Aorta (tissue), 5 donors: Measurements from ENCODE around the gene PPP1R1B. TPM values are rescaled to one million over a fixed set of nuclear protein-coding genes. Genes with fewer than 3 reads are reported as not detected.

Experiments
- ATAC-seq: fragments of 200-7000 bp; cut with Tn5 transposase; one replicate; pipeline ENCODE4 v1.9.1; 2022; ENCODE audit warnings: moderate library complexity; ENCODE audit not compliant: low FRiP score
- DNase-seq, 2 donors: peaks; one replicate each; pipeline ENCODE4 v3.0.0-alpha.2; 2020
- H3K27ac ChIP-seq, 2 donors: one replicate each; pipeline ENCODE4 v1.5.1; 2013; ENCODE audit warnings: low read length in 2 of 2, mild to moderate bottlenecking in 2 of 2, moderate library complexity in 2 of 2, control low read depth in 1 of 2, inconsistent platforms in 1 of 2, low read depth in 1 of 2
- H3K27me3 ChIP-seq, 2 donors: one replicate each; pipeline ENCODE4 v1.6.1; 2013; ENCODE audit warnings: control low read depth in 1 of 2, low read length in 1 of 2, mild to moderate bottlenecking in 1 of 2, moderate library complexity in 1 of 2; ENCODE audit not compliant: insufficient read depth in 2 of 2, control insufficient read depth in 1 of 2
- H3K36me3 ChIP-seq, 2 donors: one replicate each; pipeline ENCODE4 v1.6.1; 2013; ENCODE audit warnings: control low read depth in 1 of 2, low read length in 1 of 2, mild to moderate bottlenecking in 1 of 2; ENCODE audit not compliant: insufficient read depth in 2 of 2, control insufficient read depth in 1 of 2
- H3K4me1 ChIP-seq, 2 donors: one replicate each; pipeline ENCODE4 v1.6.1; 2013; ENCODE audit warnings: low read length in 2 of 2, control low read depth in 1 of 2, mild to moderate bottlenecking in 1 of 2, moderate library complexity in 1 of 2; ENCODE audit not compliant: insufficient read depth in 2 of 2, control insufficient read depth in 1 of 2
- H3K4me3 ChIP-seq, 2 donors: one replicate each; pipeline ENCODE4 v1.5.1; 2013; ENCODE audit warnings: low read length in 2 of 2, control low read depth in 1 of 2, mild to moderate bottlenecking in 1 of 2
- H3K9me3 ChIP-seq: one replicate; pipeline ENCODE4 v1.6.1; 2013; ENCODE audit warnings: mild to moderate bottlenecking, low read length; ENCODE audit not compliant: control insufficient read depth
- WGBS, 2 donors: extraction: QIAGEN DNeasy Blood & Tissue Kit; methylation state at CpG; one replicate each; pipeline ENCODE4 v1.1.7; 2013; 5-methylcytosine and 5-hydroxymethylcytosine counted together
- intact Hi-C, 2 donors: fragments of 100-400 bp; cut with DNase I; formaldehyde crosslinking; loops; one replicate each; pipeline versions ENCODE4 v1.14.2 to v1.15.0; 2022
- polyA plus RNA-seq, 2 donors: library from polyadenylated mRNA; stranded (reverse); fragments of 200-250 nt; gene quantifications; one replicate each; pipeline ENCODE4 v1.2.3, GENCODE V29; 2013
- total RNA-seq, 2 donors: library from RNA; stranded (reverse); fragmentation: NEBNext Ultra II Directional; extraction: Animal tissue kit (Norgen Biotek cat#: 25700); gene quantifications; one replicate each; pipeline ENCODE4 v1.2.1, GENCODE V29; 2021
- donor health status: healthy with polysubstance abuse.
- donor health status: Bipolar disorder and iron deficiency.
- donor health status: DM: no; HTN: no; CAD: no.
- donor health status: DM: no; HTN: no; CAD: no.
- donor health status: DM: yes; HTN: yes; CAD: no.

The PPP1R1B gene
- total and polyA plus RNA-seq, 4 donors, result 1.0 to 13.5 (median 2.5) TPM; not detected in 1

- intact Hi-C loops, result loop anchor here in 1 of 2 donors (5.0 kb wide), 1 partner anchor 55 kb away; the partner anchor contains the start of gene MIEN1
- no peak overlapping the region for H3K4me3 ChIP-seq
- peak; percentile 79 for ATAC-seq
These were observed 51.0 kb downstream of the PPP1R1B start for GRCh38 chr17:39677542-39678339.

GRCh38 chr17:39678340-39679116, 51.8 kb downstream of the PPP1R1B start:
- no peak for ATAC-seq
- WGBS, 2 donors, result 68 to 75% methylated on average over 13 of the region's 13 CpGs
- no peaks in the 10 kb centered on the region for H3K9me3 ChIP-seq
- H3K27me3 ChIP-seq, result no peaks in the 10 kb centered on the region
- intact Hi-C loops, result loop anchor here in 1 of 2 donors (5.0 kb wide), 1 partner anchor 54 kb away; the partner anchor contains the start of gene MIEN1
- peaks cover 0 to 3% of the 10 kb centered on the region in 2 donors for H3K4me1 ChIP-seq
- peak overlapping the region; percentile 50 to 85 for H3K27ac ChIP-seq
- H3K4me3 ChIP-seq, result no peak overlapping the region
- no peak for DNase-seq
- H3K36me3 ChIP-seq, result no peaks in the 10 kb centered on the region

More at GRCh38 chr17:39677542-39678339, 51.0 kb downstream of the PPP1R1B start:
- Histone ChIP-seq H3K27ac (peak overlapping the region; percentile 50 to 85), H3K4me1 (peaks cover 0 to 3% of the 10 kb centered on the region in 2 donors), H3K27me3 (no peaks in the 10 kb centered on the region), H3K9me3 (no peaks in the 10 kb centered on the region), H3K36me3 (no peaks in the 10 kb centered on the region)
- DNase-seq, result peak; percentile 89 to 94
- 2 to 9% methylated on average over 13 of the region's 13 CpGs for WGBS, 2 donors

GRCh38 chr17:39679521-39680192, 52.9 kb downstream of the PPP1R1B start:
- H3K4me1 ChIP-seq, result peaks cover 0 to 3% of the 10 kb centered on the region in 2 donors
- intact Hi-C loops, result loop anchor here in 1 of 2 donors (5.0 kb wide), 1 partner anchor 53 kb away; the partner anchor contains the start of gene MIEN1
- peak overlapping the region in 1 of 2 donors; percentile 72 for H3K27ac ChIP-seq
- no peak overlapping the region for H3K4me3 ChIP-seq
- ATAC-seq (no peak), DNase-seq (no peak)
- no peaks in the 10 kb centered on the region for H3K36me3 ChIP-seq
- no peaks in the 10 kb centered on the region for H3K27me3 ChIP-seq
- H3K9me3 ChIP-seq, result no peaks in the 10 kb centered on the region
- 41 to 45% methylated on average over 12 of the region's 12 CpGs for WGBS, 2 donors

- 89 to 93% methylated on average over 9 of the region's 9 CpGs for WGBS, 2 donors
- Histone ChIP-seq H3K36me3 (no peaks in the 10 kb centered on the region), H3K4me3 (no peak overlapping the region), H3K27ac (no peak overlapping the region), H3K27me3 (no peaks in the 10 kb centered on the region), H3K9me3 (no peaks in the 10 kb centered on the region), H3K4me1 (no peaks in the 10 kb centered on the region)
- ATAC-seq (no peak), DNase-seq (no peak)
- intact Hi-C loops, result no loop called here
These were observed 56.7 kb downstream of the PPP1R1B start for GRCh38 chr17:39683295-39683939.

GRCh38 chr17:39684369-39685192, 57.8 kb downstream of the PPP1R1B start:
- H3K4me1 ChIP-seq, result peaks cover 0 to 1% of the 10 kb centered on the region in 2 donors
- no peaks in the 10 kb centered on the region for H3K36me3 ChIP-seq
- no peak overlapping the region for H3K4me3 ChIP-seq
- no peaks in the 10 kb centered on the region for H3K9me3 ChIP-seq
- no peak for DNase-seq
- no peaks in the 10 kb centered on the region for H3K27me3 ChIP-seq
- no peak for ATAC-seq
- 91 to 92% methylated on average over 12 of the region's 12 CpGs for WGBS, 2 donors
- no peak overlapping the region for H3K27ac ChIP-seq
- intact Hi-C loops, result no loop called here

Other genes with a start within 250 kb of the PPP1R1B start
- gene FBXL20, start 225.3 kb upstream of the PPP1R1B start, total RNA-seq, result 10 to 100 TPM; 22.0 to 29.8 TPM
- 1 to 10 TPM; 2.9 to 4.1 TPM for gene FBXL20, start 225.3 kb upstream of the PPP1R1B start, polyA plus RNA-seq
- 10 to 100 TPM; 30.8 to 35.0 TPM for gene MED1, start 175.7 kb upstream of the PPP1R1B start, total RNA-seq
- 1 to 10 TPM; 4.4 to 7.8 TPM for gene MED1, start 175.7 kb upstream of the PPP1R1B start, polyA plus RNA-seq
- 10 to 100 TPM; 47.4 to 71.1 TPM for gene CDK12, start 165.5 kb upstream of the PPP1R1B start, total RNA-seq
- gene CDK12, start 165.5 kb upstream of the PPP1R1B start, polyA plus RNA-seq, result 1 to 10 TPM; 7.3 to 9.7 TPM
- not detected for gene NEUROD2, start 19.0 kb upstream of the PPP1R1B start, total RNA-seq
- gene NEUROD2, start 19.0 kb upstream of the PPP1R1B start, polyA plus RNA-seq, result not detected
- 10 to 100 TPM; 34.7 to 58.1 TPM for gene STARD3, start 10.2 kb downstream of the PPP1R1B start, total RNA-seq
- 10 to 100 TPM; 35.7 to 72.4 TPM for gene STARD3, start 10.2 kb downstream of the PPP1R1B start, polyA plus RNA-seq
- gene TCAP, start 38.4 kb downstream of the PPP1R1B start, total RNA-seq, result 1 to 10 TPM; 1.9 to 3.1 TPM
- gene TCAP, start 38.4 kb downstream of the PPP1R1B start, polyA plus RNA-seq, result 1 to 10 TPM; 4.0 to 9.3 TPM
- 1 to 10 TPM in 1 of 2 donors, under 1 TPM in 1; 0.75 to 1.5 TPM for gene PNMT, start 41.5 kb downstream of the PPP1R1B start, total RNA-seq
- gene PNMT, start 41.5 kb downstream of the PPP1R1B start, polyA plus RNA-seq, result 10 to 100 TPM in 1 of 2 donors, under 1 TPM in 1; 0.75 to 30.2 TPM
- 10 to 100 TPM; 21.9 to 22.0 TPM for gene PGAP3, start 61.1 kb downstream of the PPP1R1B start, total RNA-seq
- gene PGAP3, start 61.1 kb downstream of the PPP1R1B start, polyA plus RNA-seq, result 10 to 100 TPM; 13.3 to 25.5 TPM
- gene ERBB2, start 73.1 kb downstream of the PPP1R1B start, total RNA-seq, result 10 to 100 TPM; 73.0 to 74.0 TPM
- gene ERBB2, start 73.1 kb downstream of the PPP1R1B start, polyA plus RNA-seq, result 10 to 100 TPM; 22.7 to 45.3 TPM
- gene MIEN1, start 103.6 kb downstream of the PPP1R1B start, total RNA-seq, result 10 to 100 TPM; 21.6 to 28.2 TPM
- gene MIEN1, start 103.6 kb downstream of the PPP1R1B start, polyA plus RNA-seq, result 10 to 100 TPM; 63.9 to 82.4 TPM
- gene GRB7, start 111.0 kb downstream of the PPP1R1B start, total RNA-seq, result 1 to 10 TPM in 1 of 2 donors, under 1 TPM in 1; 0.42 to 1.6 TPM
- under 1 TPM; 0.23 to 0.75 TPM for gene GRB7, start 111.0 kb downstream of the PPP1R1B start, polyA plus RNA-seq
- gene IKZF3, start 237.4 kb downstream of the PPP1R1B start, total RNA-seq, result 1 to 10 TPM; 1.7 to 2.8 TPM
- under 1 TPM; 0.03 to 0.75 TPM for gene IKZF3, start 237.4 kb downstream of the PPP1R1B start, polyA plus RNA-seq
- gene ZPBP2, start 241.2 kb downstream of the PPP1R1B start, total RNA-seq, result not detected
- not detected for gene ZPBP2, start 241.2 kb downstream of the PPP1R1B start, polyA plus RNA-seq